Inflammatory macrophage treated with lipopolysaccharide for 4 hours (primary cell): ENCODE measurements around the gene FXYD6.
A peak's percentile ranks its signal among the peaks of the same experiment; 100 is the strongest.

Experiments used
- DNase-seq: peaks from one replicate; pipeline ENCODE4 v3.0.0-alpha.2; 2020

FXYD6 gene

DNA sequence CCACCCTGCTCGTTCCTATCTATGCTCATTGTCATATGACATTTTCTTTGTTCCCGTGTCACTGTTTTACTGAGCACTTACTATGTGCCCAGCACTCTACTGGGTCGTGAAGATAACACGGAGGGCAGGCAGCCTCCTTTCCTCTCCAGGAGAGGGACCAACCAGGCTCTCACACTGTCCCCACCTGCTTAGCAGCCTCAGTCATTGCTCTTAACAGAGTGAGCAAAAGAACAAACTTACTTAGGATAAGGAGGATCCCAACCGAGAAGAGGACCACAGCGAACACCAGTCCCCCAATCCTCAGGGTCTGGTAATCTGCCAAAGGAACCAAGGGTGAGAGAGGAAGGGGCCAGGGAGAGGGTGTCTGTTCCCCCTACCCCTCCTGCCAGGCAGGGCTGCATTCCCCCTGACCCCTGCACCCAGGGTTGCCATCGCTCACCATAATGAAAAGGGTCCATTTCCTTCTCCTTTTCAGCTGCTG, 34.9 kb downstream of the FXYD6 start:
- no peak for DNase-seq

DNA sequence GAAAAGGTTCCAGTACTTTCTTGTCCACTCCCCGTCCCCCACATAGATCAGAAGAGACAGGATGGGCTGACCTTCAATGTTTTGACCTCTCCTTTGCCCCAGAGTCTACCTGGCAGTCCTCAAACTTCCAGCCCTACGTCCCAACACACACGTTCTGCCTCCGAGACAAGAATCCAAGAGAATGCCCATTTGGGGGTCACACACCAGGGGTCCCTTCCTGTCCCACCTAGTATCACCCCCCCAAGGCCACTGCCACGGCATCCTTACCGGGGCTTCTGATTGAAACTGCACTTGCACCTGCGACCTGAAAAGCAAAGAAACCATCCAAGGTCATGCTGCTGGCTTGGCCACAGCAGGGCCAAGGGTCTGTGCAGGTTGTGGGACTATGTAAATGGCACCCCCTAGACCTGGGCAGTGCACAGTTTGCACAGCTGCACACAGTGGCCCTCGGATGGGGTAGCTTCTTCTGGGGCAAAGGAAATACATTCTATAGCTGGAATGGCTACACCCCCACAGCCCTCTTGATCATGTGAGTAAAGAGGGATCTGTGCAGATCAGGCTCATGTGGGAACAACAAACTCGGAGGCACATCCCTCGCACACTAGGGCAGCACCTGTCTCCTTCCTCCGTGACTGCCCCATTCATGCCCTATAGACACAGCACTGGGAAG, 35.4 kb downstream of the FXYD6 start:
- DNase-seq = peak; percentile 37

- no peak for DNase-seq
Observed at GRCh38 chr11:117839936-117840813, 36.3 kb downstream of the FXYD6 start.

DNA sequence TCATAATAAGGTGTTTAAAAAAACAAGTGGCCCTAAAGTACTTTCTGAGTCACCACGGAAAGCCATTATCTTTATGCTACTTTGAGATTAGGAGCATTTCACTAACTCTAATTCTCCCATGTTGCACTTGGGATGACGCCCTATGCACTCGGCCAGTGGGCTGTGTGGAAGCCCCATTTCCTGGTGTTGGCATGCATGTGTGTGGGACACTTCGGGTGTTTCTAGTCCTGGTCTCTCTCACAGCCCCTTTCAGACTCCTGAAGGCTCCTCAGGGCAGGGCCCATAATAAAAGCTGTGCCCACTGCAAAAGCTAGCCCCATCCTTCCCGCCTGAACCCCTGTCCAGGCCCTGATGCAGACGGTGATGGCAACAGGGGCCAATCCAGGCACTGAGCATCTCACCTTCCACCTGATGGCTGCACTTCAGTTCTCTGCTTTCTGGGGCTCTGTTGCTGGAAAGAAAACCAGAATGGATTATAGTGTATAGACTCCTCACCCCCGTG, 37.0 kb downstream of the FXYD6 start:
- no peak for DNase-seq

- no peak for DNase-seq
Observed at GRCh38 chr11:117838901-117839300, 37.6 kb downstream of the FXYD6 start.

- no peak for DNase-seq
Observed at GRCh38 chr11:117837791-117838190, 38.7 kb downstream of the FXYD6 start.

- no peak for DNase-seq
Observed at GRCh38 chr11:117837070-117837776, 39.2 kb downstream of the FXYD6 start.

GRCh38 chr11:117836077-117836960, 40.1 kb downstream of the FXYD6 start:
- peak; percentile 44 for DNase-seq

GRCh38 chr11:117835576-117835975, 40.9 kb downstream of the FXYD6 start:
- no peak for DNase-seq

DNA sequence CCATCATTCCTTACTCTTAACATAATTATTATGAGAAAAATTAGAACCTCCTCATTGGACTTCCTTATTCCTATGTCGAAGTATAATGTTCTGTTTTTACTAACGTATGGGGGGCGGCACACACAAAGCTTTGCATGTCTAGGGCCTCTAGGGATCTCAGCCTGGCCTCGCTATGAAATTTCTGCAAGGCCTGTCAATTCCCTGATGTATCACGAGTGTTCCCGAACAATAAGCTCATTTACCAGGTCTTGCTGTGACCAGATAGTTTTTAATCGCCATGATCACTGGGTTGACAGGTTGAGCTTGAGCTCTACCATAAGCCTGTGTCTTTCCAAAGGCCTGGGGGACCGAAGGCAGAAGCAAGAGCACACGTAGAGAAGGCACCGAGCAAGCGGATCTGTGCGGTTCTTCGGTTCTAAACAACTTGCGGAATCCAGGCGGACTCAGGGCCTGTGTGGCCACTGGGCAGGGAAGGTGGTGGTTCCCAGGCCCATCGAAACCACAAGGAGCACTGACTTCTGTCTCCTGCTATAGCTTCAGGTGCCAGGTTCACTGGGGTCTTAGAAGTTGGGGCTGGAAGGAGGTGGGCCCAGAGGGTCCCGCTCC, 41.5 kb downstream of the FXYD6 start:
- no peak for DNase-seq

DNA sequence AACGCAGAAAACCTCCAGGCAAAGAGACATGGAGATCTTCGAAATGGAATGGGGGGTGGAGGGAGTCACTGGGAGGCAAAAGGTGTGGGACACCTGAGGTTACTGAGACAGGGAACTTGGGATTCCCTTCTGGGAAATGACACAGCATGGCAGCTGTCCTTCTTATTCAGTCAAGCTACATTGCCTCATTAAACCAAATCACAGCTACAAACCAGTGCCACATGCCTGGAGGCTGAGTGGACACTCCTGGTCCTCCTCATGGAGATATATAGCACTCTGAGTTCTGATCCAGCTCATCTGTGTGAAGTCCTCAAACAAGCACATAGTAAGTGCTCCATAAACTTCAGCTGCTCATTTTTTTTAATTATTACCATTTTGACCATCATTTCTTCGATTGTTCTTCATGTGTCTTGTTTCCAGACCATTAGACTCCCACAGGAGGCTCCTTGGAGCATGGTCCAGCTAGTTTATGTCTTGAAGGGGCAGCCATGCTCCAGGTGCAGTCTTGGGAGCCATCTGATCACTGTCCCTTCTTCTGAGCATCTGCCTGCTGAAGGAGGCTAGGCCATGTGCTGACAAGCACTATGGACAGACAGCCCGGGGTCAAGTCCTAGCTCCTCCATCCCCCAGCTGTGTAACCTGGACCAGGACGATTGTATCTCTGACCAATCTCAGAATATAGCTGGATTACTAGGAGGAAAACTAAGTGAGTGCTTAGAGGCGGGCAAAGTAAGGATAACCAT, 42.2 kb downstream of the FXYD6 start:
- no peak for DNase-seq

- no peak for DNase-seq
Observed at GRCh38 chr11:117833401-117833891, 43.0 kb downstream of the FXYD6 start.

DNA sequence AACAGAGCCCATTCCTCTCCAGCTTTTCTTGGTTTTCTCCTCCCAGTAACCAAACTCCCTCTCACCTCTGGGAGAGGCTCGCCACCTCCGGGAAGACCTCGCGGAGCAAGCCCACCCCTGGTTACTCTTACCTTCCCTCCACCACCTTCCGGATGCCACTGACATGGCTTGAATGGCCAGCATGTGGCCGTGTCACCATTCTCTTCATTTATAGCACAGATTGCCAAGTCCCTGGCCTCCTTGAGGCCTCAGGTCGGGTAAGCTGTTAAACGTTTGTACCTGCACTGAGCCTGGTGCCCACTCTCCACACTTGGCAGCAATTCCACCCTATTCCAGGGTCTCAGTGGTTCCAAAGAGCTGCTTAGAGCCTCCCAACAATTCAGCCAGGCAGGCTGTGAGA, 43.9 kb downstream of the FXYD6 start:
- DNase-seq = no peak

- DNase-seq = no peak
Observed at GRCh38 chr11:117831661-117832415, 44.6 kb downstream of the FXYD6 start.

- DNase-seq = peak; percentile 21
Observed at GRCh38 chr11:117830674-117831351, 45.6 kb downstream of the FXYD6 start.

GRCh38 chr11:117830072-117830471, 46.4 kb downstream of the FXYD6 start:
- DNase-seq = no peak

DNA sequence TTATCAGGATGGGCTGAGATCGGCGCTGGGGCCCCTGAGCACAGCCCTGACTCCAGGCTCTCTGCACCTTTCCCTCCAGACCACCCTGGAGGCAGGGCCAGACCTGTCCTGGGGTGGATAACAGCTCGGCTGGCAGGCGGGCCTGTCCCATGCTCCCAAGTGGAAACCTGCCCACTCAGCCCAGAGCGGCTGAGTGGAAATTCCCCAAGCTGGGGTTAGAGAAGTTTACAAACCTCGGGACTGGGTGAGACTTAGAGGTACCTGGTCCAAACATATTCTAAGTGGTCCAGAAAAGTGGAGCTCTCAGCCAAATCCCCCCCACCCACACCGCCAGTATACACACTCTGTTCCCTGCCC, 47.1 kb downstream of the FXYD6 start:
- peak; percentile 39 for DNase-seq

- DNase-seq = peak; percentile 74
Observed at GRCh38 chr11:117828611-117829368, 47.7 kb downstream of the FXYD6 start.
